HepG2 (cell line): ENCODE results near the gene PTGIS. TPM values are rescaled to one million over a fixed set of nuclear protein-coding genes. Genes with fewer than 3 reads are reported as not detected.

Experiments used
- CHD2 ChIP-seq: IDR thresholded peaks from 2 replicates; pipeline ENCODE4 v1.6.1; 2011; ENCODE audit warnings: low read depth, low read length, improper control_type of control experiment
- HNF4G ChIP-seq, 2 experiments: sonication (generic) in 1 of 2; formaldehyde crosslinking in 1 of 2; IDR thresholded peaks; 2 replicates each; pipeline versions ENCODE4 v1.4.0 to v1.6.1; 2011 to 2020; ENCODE audit warnings: borderline replicate concordance in 2 of 2, low read depth in 2 of 2, mild to moderate bottlenecking in 2 of 2, low read length in 1 of 2, missing genetic modification reagents in 1 of 2, moderate library complexity in 1 of 2
- JARID2 ChIP-seq: sonication (generic); formaldehyde crosslinking; IDR thresholded peaks from 2 replicates; pipeline ENCODE4 v1.8.1; 2023; ENCODE audit warnings: missing genetic modification reagents, inconsistent platforms; ENCODE audit not compliant: insufficient replicate concordance
- KLF11 ChIP-seq: IDR thresholded peaks from 2 replicates; pipeline ENCODE4 v1.6.1; 2016; ENCODE audit warnings: missing compliant biosample characterization
- MZF1 ChIP-seq: sonication (generic); formaldehyde crosslinking; IDR thresholded peaks from 2 replicates; pipeline ENCODE4 v1.8.1; 2023; ENCODE audit warnings: mild to moderate bottlenecking, missing genetic modification reagents, borderline replicate concordance
- PAX8 ChIP-seq: sonication (generic); formaldehyde crosslinking; IDR thresholded peaks from 2 replicates; pipeline ENCODE4 v1.8.0; 2022; ENCODE audit warnings: mild to moderate bottlenecking, missing genetic modification reagents, borderline replicate concordance
- PHF5A ChIP-seq: IDR thresholded peaks from one replicate; pipeline ENCODE4 v1.6.1; 2018; ENCODE audit warnings: low read depth, missing genetic modification reagents; ENCODE audit not compliant: unreplicated experiment
- RELA ChIP-seq: sonication (generic); formaldehyde crosslinking; IDR thresholded peaks from 2 replicates; pipeline ENCODE4 v1.4.0; 2020; ENCODE audit warnings: missing genetic modification reagents
- RXRA ChIP-seq: sonication (generic); formaldehyde crosslinking; IDR thresholded peaks from 2 replicates; pipeline ENCODE4 v1.5.1; 2020; ENCODE audit warnings: missing genetic modification reagents
- SETDB1 ChIP-seq: sonication (generic); formaldehyde crosslinking; IDR thresholded peaks from 2 replicates; pipeline ENCODE4 v1.5.1; 2020; ENCODE audit warnings: missing genetic modification reagents, mild to moderate bottlenecking, borderline replicate concordance
- SMARCC2 ChIP-seq: fragments of 450-650 bp; IDR thresholded peaks from 2 replicates; pipeline ENCODE4 v1.6.1; 2017; ENCODE audit warnings: antibody characterized with exemption, mild to moderate bottlenecking
- TARDBP ChIP-seq: sonication (generic); formaldehyde crosslinking; IDR thresholded peaks from 2 replicates; pipeline ENCODE4 v1.8.0; 2022; ENCODE audit warnings: mild to moderate bottlenecking, missing genetic modification reagents
- ZFAT ChIP-seq: sonication (generic); formaldehyde crosslinking; conservative IDR thresholded peaks from 2 replicates; pipeline ENCODE4 v1.8.1; 2023; ENCODE audit warnings: missing genetic modification reagents, inconsistent platforms
- ZFP82 ChIP-seq: sonication (generic); formaldehyde crosslinking; IDR thresholded peaks from 2 replicates; pipeline ENCODE4 v1.5.1; 2020; ENCODE audit warnings: mild to moderate bottlenecking, missing genetic modification reagents, borderline replicate concordance
- ZFX ChIP-seq: sonication (generic); formaldehyde crosslinking; IDR thresholded peaks from 2 replicates; pipeline ENCODE4 v1.4.0; 2020; ENCODE audit warnings: mild to moderate bottlenecking, low read depth, missing genetic modification reagents, moderate library complexity
- ZNF17 ChIP-seq: sonication (generic); formaldehyde crosslinking; IDR thresholded peaks from 2 replicates; pipeline ENCODE4 v1.5.0; 2020; ENCODE audit warnings: mild to moderate bottlenecking, missing genetic modification reagents
- ZNF3 ChIP-seq: IDR thresholded peaks from 2 replicates; pipeline ENCODE4 v1.7.0; 2017; ENCODE audit warnings: inconsistent platforms
- ZNF343 ChIP-seq: sonication (generic); formaldehyde crosslinking; IDR thresholded peaks from 2 replicates; pipeline ENCODE4 v1.4.0; 2020; ENCODE audit warnings: mild to moderate bottlenecking, missing genetic modification reagents
- ZNF501 ChIP-seq: sonication (generic); formaldehyde crosslinking; IDR thresholded peaks from 2 replicates; pipeline ENCODE4 v1.5.1; 2020; ENCODE audit warnings: mild to moderate bottlenecking, moderate library complexity, missing genetic modification reagents
- ZNF615 ChIP-seq: sonication (generic); formaldehyde crosslinking; IDR thresholded peaks from 2 replicates; pipeline ENCODE4 v1.5.0; 2020; ENCODE audit warnings: mild to moderate bottlenecking, missing genetic modification reagents, borderline replicate concordance
- ZNF7 ChIP-seq: IDR thresholded peaks from 2 replicates; pipeline ENCODE4 v1.6.1; 2016; ENCODE audit warnings: missing biosample characterization, missing genetic modification reagents
- ZNF737 ChIP-seq: sonication (generic); formaldehyde crosslinking; IDR thresholded peaks from 2 replicates; pipeline ENCODE4 v1.5.0; 2020; ENCODE audit warnings: missing genetic modification reagents, mild to moderate bottlenecking, borderline replicate concordance
- ZNF891 ChIP-seq: sonication (generic); formaldehyde crosslinking; IDR thresholded peaks from 2 replicates; pipeline ENCODE4 v1.5.0; 2020; ENCODE audit warnings: mild to moderate bottlenecking, missing genetic modification reagents
- polyA plus RNA-seq, 8 experiments: library from polyadenylated mRNA; depleted of rRNA in 3 of 8; stranded (reverse) in 7 of 8; unstranded in 1 of 8; fragments of >200 nt; fragmentation: Illumina TruSeq in 4 of 8; extraction: Trizol in 4 of 8; gene quantifications; 2 replicates each; pipeline versions ENCODE4 v1.2.1 to v1.2.3, GENCODE V29; 2011 to 2016; ENCODE audit warnings: low read depth in 4 of 8, missing spikeins in 1 of 8, mixed read lengths in 1 of 8; ENCODE audit not compliant: insufficient read depth in 1 of 8
- total RNA-seq, 5 experiments: library from RNA; depleted of rRNA; stranded (reverse); fragments of >200 nt; fragmentation: Illumina TruSeq; extraction: Trizol; gene quantifications; 2 replicates each; pipeline ENCODE4 v1.2.3, GENCODE V29; 2016; ENCODE audit warnings: low read depth in 1 of 5
- TF ChIP-seq, protein P1 (sequence below): sonication (generic); formaldehyde crosslinking; IDR thresholded peaks from 2 replicates; pipeline ENCODE4 v1.4.0; 2020; ENCODE audit warnings: low read depth, missing genetic modification reagents
- TF ChIP-seq, protein P2 (sequence below): sonication (generic); formaldehyde crosslinking; IDR thresholded peaks from 2 replicates; pipeline ENCODE4 v1.5.0; 2020; ENCODE audit warnings: missing genetic modification reagents

The PTGIS gene
- total and polyA plus RNA-seq, 2 of the 13 experiments (the other 11 are each of a cell fraction or from before 2014, with no cell fraction given): not detected

DNA sequence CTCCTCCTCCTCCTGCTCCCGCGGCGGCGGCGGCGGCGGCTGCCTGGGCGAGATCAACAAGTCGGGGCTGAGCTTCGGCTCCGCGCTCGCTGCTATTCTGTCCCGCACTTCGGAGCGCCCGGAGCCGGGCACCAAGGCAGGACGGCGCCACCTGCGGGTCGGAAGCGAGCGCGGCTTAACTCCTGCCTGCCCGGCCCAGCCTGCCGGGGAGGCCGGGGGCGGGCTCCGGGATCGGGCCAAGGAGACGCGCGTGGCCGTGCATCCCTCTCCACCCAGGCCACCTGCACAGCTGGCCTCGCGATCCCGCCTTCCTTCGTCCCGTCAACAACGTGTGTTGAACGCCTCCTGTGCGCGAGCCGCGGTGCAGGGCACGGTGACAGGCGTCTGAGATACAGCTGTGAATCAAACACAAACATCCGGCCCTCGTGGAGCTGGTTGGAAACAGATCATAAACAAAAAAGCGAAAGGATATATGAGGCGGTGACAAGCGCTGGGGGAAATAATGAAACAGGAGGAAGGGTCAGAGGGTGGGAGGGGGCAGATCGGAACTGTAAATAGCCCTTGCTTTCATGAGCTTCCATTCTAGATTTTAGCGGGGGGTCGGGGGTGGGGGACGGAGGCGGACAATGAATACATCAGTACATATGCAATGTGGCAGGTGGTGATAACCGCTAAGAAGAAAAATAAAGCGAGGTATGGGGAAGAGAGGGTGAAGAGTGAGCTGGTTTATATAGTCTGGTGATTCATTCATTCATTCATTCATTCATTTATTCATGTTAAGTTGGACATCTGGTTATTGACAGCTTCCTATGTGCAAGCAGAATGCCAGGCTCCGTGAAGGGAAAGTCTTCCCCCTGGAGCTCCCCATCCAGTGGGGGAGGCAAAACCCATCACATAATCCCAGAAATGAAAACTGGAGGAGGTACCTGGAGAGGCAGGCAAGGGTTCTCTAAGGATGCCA is 83.5 kb downstream of the PTGIS start (continued):
- TF ChIP-seq SETDB1 (CRISPR knock-in tag) (no peak), RELA (CRISPR knock-in tag) (peak; percentile 62; the same call in 1 of the 2 replicates), MZF1 (CRISPR knock-in tag) (no peak), ZFAT (CRISPR knock-in tag) (no peak), ZFX (peak; percentile 65), ZNF891 (0 out of 2 replicates have a peak, but pooled peaks have one; percentile 22), PHF5A (CRISPR knock-in tag) (peak; percentile 59), ZFP82 (CRISPR knock-in tag) (no peak), ZNF501 (CRISPR knock-in tag) (peak; percentile 79; the same call in 1 of the 2 replicates), TARDBP (CRISPR knock-in tag) (peak; percentile 75), ZNF7 (CRISPR knock-in tag) (no peak), JARID2 (CRISPR knock-in tag) (no peak), RXRA (CRISPR knock-in tag) (peak; percentile 66), SMARCC2 (no peak), ZNF3 (CRISPR knock-in tag) (no peak), CHD2 (no peak), KLF11 (CRISPR knock-in tag) (no peak), ZNF737 (CRISPR knock-in tag) (no peak), ZNF615 (CRISPR knock-in tag) (no peak), ZNF343 (CRISPR knock-in tag) (0 out of 2 replicates have a peak, but pooled peaks have one; percentile 29), HNF4G (IDR thresholded peaks at IDR 0.05; ENCODE audit: borderline replicate concordance, low read depth, low read length) (no peak), HNF4G (CRISPR knock-in tag; IDR thresholded peaks at IDR 0.05; ENCODE audit: borderline replicate concordance, low read depth) (0 out of 2 replicates have a peak, but pooled peaks have one; percentile 30), ZNF17 (no peak), PAX8 (CRISPR knock-in tag) (peak; percentile 86; the same call in 1 of the 2 replicates)
- TF ChIP-seq, protein P1, sequence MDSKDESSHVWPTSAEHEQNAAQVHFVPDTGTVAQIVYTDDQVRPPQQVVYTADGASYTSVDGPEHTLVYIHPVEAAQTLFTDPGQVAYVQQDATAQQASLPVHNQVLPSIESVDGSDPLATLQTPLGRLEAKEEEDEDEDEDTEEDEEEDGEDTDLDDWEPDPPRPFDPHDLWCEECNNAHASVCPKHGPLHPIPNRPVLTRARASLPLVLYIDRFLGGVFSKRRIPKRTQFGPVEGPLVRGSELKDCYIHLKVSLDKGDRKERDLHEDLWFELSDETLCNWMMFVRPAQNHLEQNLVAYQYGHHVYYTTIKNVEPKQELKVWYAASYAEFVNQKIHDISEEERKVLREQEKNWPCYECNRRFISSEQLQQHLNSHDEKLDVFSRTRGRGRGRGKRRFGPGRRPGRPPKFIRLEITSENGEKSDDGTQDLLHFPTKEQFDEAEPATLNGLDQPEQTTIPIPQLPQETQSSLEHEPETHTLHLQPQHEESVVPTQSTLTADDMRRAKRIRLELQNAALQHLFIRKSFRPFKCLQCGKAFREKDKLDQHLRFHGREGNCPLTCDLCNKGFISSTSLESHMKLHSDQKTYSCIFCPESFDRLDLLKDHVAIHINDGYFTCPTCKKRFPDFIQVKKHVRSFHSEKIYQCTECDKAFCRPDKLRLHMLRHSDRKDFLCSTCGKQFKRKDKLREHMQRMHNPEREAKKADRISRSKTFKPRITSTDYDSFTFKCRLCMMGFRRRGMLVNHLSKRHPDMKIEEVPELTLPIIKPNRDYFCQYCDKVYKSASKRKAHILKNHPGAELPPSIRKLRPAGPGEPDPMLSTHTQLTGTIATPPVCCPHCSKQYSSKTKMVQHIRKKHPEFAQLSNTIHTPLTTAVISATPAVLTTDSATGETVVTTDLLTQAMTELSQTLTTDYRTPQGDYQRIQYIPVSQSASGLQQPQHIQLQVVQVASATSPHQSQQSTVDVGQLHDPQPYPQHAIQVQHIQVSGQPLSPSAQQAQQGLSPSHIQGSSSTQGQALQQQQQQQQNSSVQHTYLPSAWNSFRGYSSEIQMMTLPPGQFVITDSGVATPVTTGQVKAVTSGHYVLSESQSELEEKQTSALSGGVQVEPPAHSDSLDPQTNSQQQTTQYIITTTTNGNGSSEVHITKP (CRISPR knock-in tag): peak; percentile 46; the same call in 1 of the 2 replicates
- TF ChIP-seq, protein P2, sequence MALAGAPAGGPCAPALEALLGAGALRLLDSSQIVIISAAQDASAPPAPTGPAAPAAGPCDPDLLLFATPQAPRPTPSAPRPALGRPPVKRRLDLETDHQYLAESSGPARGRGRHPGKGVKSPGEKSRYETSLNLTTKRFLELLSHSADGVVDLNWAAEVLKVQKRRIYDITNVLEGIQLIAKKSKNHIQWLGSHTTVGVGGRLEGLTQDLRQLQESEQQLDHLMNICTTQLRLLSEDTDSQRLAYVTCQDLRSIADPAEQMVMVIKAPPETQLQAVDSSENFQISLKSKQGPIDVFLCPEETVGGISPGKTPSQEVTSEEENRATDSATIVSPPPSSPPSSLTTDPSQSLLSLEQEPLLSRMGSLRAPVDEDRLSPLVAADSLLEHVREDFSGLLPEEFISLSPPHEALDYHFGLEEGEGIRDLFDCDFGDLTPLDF: no peak
